Spleen (tissue), 11 donors: ENCODE measurements around the gene ZEB2. TPM values are rescaled to one million over a fixed set of nuclear protein-coding genes. Genes with fewer than 3 reads are reported as not detected.
A peak's percentile ranks its signal among the peaks of the same experiment; 100 is the strongest.

ENCODE experiments used
- DNase-seq: peaks from one replicate; pipeline ENCODE4 v3.0.0-alpha.2; 2020
- H3K27ac ChIP-seq, 8 donors: fragments of 200-600 bp; sonication (generic) in 7 of 8; 1 replicate in 4 of 8; 2 replicates in 4 of 8; pipeline versions ENCODE4 v1.5.0 to v1.8.0; 2016 to 2021; ENCODE audit warnings: inconsistent platforms in 4 of 8, mild to moderate bottlenecking in 4 of 8, moderate library complexity in 1 of 8
- H3K27me3 ChIP-seq, 7 donors: fragments of 200-600 bp; sonication (generic) in 6 of 7; replicated peaks in 1 of 7; 1 replicate in 4 of 7; 2 replicates in 3 of 7; pipeline versions ENCODE4 v1.5.0 to v1.8.0; 2016 to 2021; ENCODE audit warnings: inconsistent platforms in 3 of 7, mild to moderate bottlenecking in 1 of 7
- H3K36me3 ChIP-seq, 6 donors: fragments of 200-600 bp; sonication (generic) in 5 of 6; 1 replicate in 4 of 6; 2 replicates in 2 of 6; pipeline versions ENCODE4 v1.5.0 to v1.8.0; 2016 to 2021; ENCODE audit warnings: inconsistent platforms in 2 of 6
- H3K4me1 ChIP-seq, 6 donors: fragments of 200-600 bp; sonication (generic) in 5 of 6; 1 replicate in 3 of 6; 2 replicates in 3 of 6; pipeline versions ENCODE4 v1.5.0 to v1.8.0; 2016 to 2021; ENCODE audit warnings: inconsistent platforms in 3 of 6
- H3K4me3 ChIP-seq, 8 donors: fragments of 200-600 bp; sonication (generic) in 7 of 8; 1 replicate in 4 of 8; 2 replicates in 4 of 8; pipeline versions ENCODE4 v1.5.0 to v1.8.0; 2016 to 2021; ENCODE audit warnings: inconsistent platforms in 4 of 8, mild to moderate bottlenecking in 4 of 8, moderate library complexity in 2 of 8
- H3K9me3 ChIP-seq, 8 donors: fragments of 200-600 bp; sonication (generic) in 7 of 8; 1 replicate in 4 of 8; 2 replicates in 4 of 8; pipeline versions ENCODE4 v1.5.0 to v1.8.0; 2016 to 2021; ENCODE audit warnings: inconsistent platforms in 4 of 8
- CTCF ChIP-seq, 11 experiments: fragments of 200-600 bp in 7 of 11; fragments of 450-650 bp in 4 of 11; sonication (generic) in 4 of 11; IDR thresholded peaks in 8 of 11; conservative IDR thresholded peaks in 3 of 11; 1 replicate in 7 of 11; 2 replicates in 4 of 11; pipeline versions ENCODE4 v1.4.0 to v1.8.0; 2016 to 2021; ENCODE audit warnings: antibody characterized with exemption in 11 of 11, inconsistent platforms in 4 of 11, mild to moderate bottlenecking in 1 of 11
- POLR2A ChIP-seq, 3 donors: fragments of 450-650 bp; IDR thresholded peaks; one replicate each; pipeline ENCODE4 v1.5.1; 2017; ENCODE audit warnings: antibody characterized with exemption in 3 of 3, mild to moderate bottlenecking in 1 of 3
- POLR2AphosphoS5 ChIP-seq, 3 donors: sonication (generic); formaldehyde crosslinking; IDR thresholded peaks; one replicate each; pipeline ENCODE4 v1.5.1; 2017; ENCODE audit warnings: antibody characterized with exemption in 3 of 3
- WGBS, 5 donors: extraction: QIAGEN DNeasy Blood & Tissue Kit in 3 of 5; methylation state at CpG; one replicate each; pipeline versions ENCODE4 v1.1.5 to v1.1.7; 2013 to 2018; 5-methylcytosine and 5-hydroxymethylcytosine counted together
- intact Hi-C: fragments of 100-400 bp; cut with DNase I; formaldehyde crosslinking; loops from one replicate; pipeline ENCODE4 v1.15.0; 2023; ENCODE audit warnings: low total_unique reads
- polyA plus RNA-seq, 3 donors: library from polyadenylated mRNA; stranded (reverse); fragments of 200-250 nt; gene quantifications; one replicate each; pipeline ENCODE4 v1.2.1, GENCODE V29; 2013
- total RNA-seq, 7 donors: library from RNA; depleted of rRNA in 3 of 7; stranded (reverse); fragments of >200 nt in 3 of 7; fragmentation: NEBNext Ultra II Directional in 4 of 7; extraction: Animal tissue kit (Norgen Biotek cat#: 25700) in 4 of 7; gene quantifications; one replicate each; pipeline versions ENCODE4 v1.1.0 to v1.2.1, GENCODE V29; 2016 to 2021
- donor health status: healthy with polysubstance abuse.
- donor health status: DM: no; HTN: no; CAD: no; lungs with moderate emphysema.
- donor health status: DM: no; HTN: no; CAD: no.
- donor health status: Bipolar disorder and iron deficiency.
- donor health status: healthy.
- donor health status: DM: no; HTN: no; CAD: no.
- donor health status: DM: yes; HTN: yes; CAD: no.

ZEB2 gene
- total and polyA plus RNA-seq, 10 donors = 25.5 to 362 (median 240) TPM

- Histone ChIP-seq H3K9me3 (no peaks in the 10 kb centered on the region), H3K27ac (peak overlapping the region in 3 of 8 donors; percentile 22 to 31 (median 24)), H3K4me1 (peaks cover 0 to 55% (median 24%) of the 10 kb centered on the region in 6 donors), H3K36me3 (peaks cover 0 to 90% (median 48%) of the 10 kb centered on the region in 6 donors), H3K27me3 (no peaks in the 10 kb centered on the region), H3K4me3 (no peak overlapping the region)
- DNase-seq = no peak
- intact Hi-C loops = no loop called here
- WGBS, 5 donors = 91 to 97% (median 95%) methylated on average over 9 of the region's 9 CpGs
- TF ChIP-seq POLR2A (IDR thresholded peaks at IDR 0.05) (no peak), CTCF (IDR thresholded peaks at IDR 0.05 in 8 of 11, conservative IDR thresholded peaks at IDR 0.05 in 3 of 11) (no peak), POLR2AphosphoS5 (IDR thresholded peaks at IDR 0.05) (no peak)
These were observed 115.2 kb downstream of the ZEB2 start for GRCh38 chr2:144404586-144405314.

- Histone ChIP-seq H3K27me3 (no peaks in the 10 kb centered on the region), H3K4me1 (peaks cover 0 to 47% (median 24%) of the 10 kb centered on the region in 6 donors), H3K4me3 (no peak overlapping the region), H3K27ac (peak overlapping the region in 4 of 8 donors; percentile 2 to 31 (median 14)), H3K36me3 (peaks cover 0 to 90% (median 52%) of the 10 kb centered on the region in 6 donors), H3K9me3 (no peaks in the 10 kb centered on the region)
- intact Hi-C loops = no loop called here
- no peak for DNase-seq
- no peak for TF ChIP-seq POLR2A (IDR thresholded peaks at IDR 0.05)
- TF ChIP-seq CTCF (IDR thresholded peaks at IDR 0.05 in 8 of 11, conservative IDR thresholded peaks at IDR 0.05 in 3 of 11) = no peak
- peak in 1 of 3 donors; percentile 11 for TF ChIP-seq POLR2AphosphoS5 (IDR thresholded peaks at IDR 0.05)
- 82 to 93% (median 88%) methylated on average over 16 of the region's 16 CpGs for WGBS, 5 donors
These were observed 116.0 kb downstream of the ZEB2 start for GRCh38 chr2:144403933-144404332.

- peaks cover 0 to 90% (median 61%) of the 10 kb centered on the region in 6 donors for H3K36me3 ChIP-seq
- intact Hi-C loops = no loop called here
- H3K4me1 ChIP-seq = peaks cover 0 to 44% (median 24%) of the 10 kb centered on the region in 6 donors
- TF ChIP-seq POLR2AphosphoS5 (IDR thresholded peaks at IDR 0.05) = peak in 1 of 3 donors; percentile 33
- TF ChIP-seq CTCF (IDR thresholded peaks at IDR 0.05 in 8 of 11, conservative IDR thresholded peaks at IDR 0.05 in 3 of 11) = no peak
- TF ChIP-seq POLR2A (IDR thresholded peaks at IDR 0.05) = no peak
- H3K9me3 ChIP-seq = no peaks in the 10 kb centered on the region
- H3K4me3 ChIP-seq = no peak overlapping the region
- DNase-seq = no peak
- H3K27me3 ChIP-seq = no peaks in the 10 kb centered on the region
- WGBS, 5 donors = 77 to 86% (median 84%) methylated on average over 6 of the region's 6 CpGs
- H3K27ac ChIP-seq = peak overlapping the region in 7 of 8 donors; percentile 5 to 45 (median 22)
These were observed 117.7 kb downstream of the ZEB2 start for GRCh38 chr2:144402251-144402650.

- Histone ChIP-seq H3K4me1 (peaks cover 0 to 44% (median 17%) of the 10 kb centered on the region in 6 donors), H3K9me3 (no peaks in the 10 kb centered on the region), H3K27me3 (no peaks in the 10 kb centered on the region), H3K36me3 (peaks cover 0 to 91% (median 69%) of the 10 kb centered on the region in 6 donors), H3K27ac (peak overlapping the region in 1 of 8 donors; percentile 22), H3K4me3 (no peak overlapping the region)
- WGBS, 5 donors = 68 to 86% (median 80%) methylated on average over 3 of the region's 3 CpGs
- intact Hi-C loops = no loop called here
- DNase-seq = no peak
- TF ChIP-seq POLR2A (IDR thresholded peaks at IDR 0.05) (no peak), POLR2AphosphoS5 (IDR thresholded peaks at IDR 0.05) (no peak), CTCF (IDR thresholded peaks at IDR 0.05 in 8 of 11, conservative IDR thresholded peaks at IDR 0.05 in 3 of 11) (no peak)
These were observed 118.9 kb downstream of the ZEB2 start for GRCh38 chr2:144401036-144401435.
